ENCODE data around the gene NOM1.
"Not testable (repeated sequence)": the region's sequence is repeated elsewhere in the genome, so short reads cannot be mapped to it uniquely, and the experiment has no call there.

NOM1 gene

GRCh38 chr7:156941393-156942182 is 7.9 kb upstream of the NOM1 start:
- no peak for DNase-seq

- DNase-seq, result no peak
Measured at GRCh38 chr7:156942708-156943090, 6.8 kb upstream of the NOM1 start.

GRCh38 chr7:156943091-156944041 is 6.1 kb upstream of the NOM1 start:
- peak in 1 of 2 experiments; percentile 22 for DNase-seq

DNA sequence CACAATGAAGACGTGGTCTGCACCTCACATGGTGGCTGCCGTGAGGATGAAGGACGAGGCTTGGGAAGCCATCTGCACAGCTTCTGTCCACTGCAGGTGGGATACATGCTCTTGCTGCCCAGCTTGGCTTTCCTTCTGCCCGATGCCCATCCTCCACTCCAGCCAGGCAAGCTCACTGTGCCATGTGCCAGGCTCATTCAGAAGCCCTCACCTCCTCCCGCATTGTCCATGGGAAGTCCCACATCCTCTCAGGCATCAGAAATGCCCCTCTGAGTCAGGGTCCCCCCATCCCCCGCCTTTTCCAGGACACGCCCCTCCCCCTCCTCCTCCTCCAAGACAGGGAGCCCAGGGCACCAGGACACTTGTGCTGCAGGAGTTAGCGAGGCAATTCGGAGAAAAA is 4.6 kb upstream of the NOM1 start:
- no peak for DNase-seq

DNA sequence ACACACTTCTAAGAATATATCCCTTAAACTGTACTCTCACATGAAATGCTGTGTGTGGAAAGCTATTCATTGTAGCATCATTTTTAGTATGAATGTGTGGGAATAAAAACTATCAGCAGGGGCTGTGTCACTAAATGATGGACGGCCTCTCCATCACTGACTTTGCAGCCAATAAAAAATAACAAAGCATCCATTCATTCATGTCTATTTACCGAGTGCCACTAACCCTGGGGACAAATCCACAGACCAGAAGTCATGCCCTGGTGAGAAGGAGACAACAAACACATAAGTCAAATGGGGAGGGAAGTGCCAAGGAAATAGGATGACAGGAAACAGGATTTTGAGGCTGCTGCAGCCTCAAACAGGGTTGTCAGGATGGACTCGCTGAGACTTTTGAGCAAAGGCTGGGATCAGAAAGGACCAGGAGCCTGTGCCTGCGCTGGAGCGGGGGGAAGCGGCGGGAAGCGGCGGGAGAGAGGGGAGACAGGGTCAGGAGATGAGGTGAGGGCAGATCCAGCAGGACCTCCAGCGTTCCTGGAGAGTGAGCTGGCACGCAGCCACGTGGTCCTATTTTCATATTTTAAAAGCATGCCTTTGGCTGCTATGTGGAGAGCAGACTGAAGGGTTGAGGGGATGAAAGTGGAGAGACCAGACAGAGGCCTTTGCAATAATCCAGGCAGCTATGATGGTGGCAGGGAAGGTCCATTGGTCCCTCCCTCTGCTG is 2.2 kb upstream of the NOM1 start:
- peak; percentile 64 to 69 for DNase-seq

DNA sequence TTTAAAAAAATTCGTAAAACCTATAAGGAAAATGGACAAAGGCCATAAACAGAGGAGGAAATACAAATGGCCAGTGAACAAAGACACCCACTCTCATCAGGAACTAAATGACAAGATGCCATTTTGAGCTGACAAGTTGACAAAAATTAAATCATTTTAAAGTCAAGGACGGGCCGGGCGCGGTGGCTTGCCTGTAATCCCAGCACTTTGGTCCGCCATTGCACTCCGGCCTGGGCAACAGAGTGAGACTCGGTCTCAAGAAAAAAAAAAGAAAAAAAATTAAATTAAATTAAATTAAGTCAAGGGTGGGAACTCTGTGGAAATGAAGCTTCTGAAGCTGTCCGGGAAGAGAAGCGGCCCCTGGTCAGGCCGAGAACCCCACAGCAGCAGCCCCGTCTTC is 1.2 kb upstream of the NOM1 start:
- no peak for DNase-seq

GRCh38 chr7:156950381-156950858 is 908 bp downstream of the NOM1 start:
- DNase-seq, result no peak

DNA sequence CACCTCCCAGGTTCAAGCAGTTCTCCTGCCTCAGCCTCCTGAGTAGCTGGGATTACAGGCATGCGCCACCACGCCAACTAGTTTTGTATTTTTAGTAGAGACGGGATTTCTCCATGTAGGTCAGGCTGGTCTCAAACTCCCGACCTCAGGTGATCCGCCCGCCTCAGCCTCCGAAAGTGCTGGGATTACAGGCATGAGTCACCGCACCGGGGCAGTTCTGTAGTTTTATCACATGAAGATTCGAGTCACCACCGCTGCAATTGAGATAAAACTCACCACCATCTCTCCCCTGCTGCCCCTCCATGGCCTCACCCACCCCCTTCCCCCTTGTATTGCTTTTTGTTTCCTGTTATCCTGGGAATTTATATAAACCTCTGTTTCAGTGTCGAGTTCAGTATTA is 3.7 kb downstream of the NOM1 start:
- not testable (repeated sequence) for DNase-seq

DNA sequence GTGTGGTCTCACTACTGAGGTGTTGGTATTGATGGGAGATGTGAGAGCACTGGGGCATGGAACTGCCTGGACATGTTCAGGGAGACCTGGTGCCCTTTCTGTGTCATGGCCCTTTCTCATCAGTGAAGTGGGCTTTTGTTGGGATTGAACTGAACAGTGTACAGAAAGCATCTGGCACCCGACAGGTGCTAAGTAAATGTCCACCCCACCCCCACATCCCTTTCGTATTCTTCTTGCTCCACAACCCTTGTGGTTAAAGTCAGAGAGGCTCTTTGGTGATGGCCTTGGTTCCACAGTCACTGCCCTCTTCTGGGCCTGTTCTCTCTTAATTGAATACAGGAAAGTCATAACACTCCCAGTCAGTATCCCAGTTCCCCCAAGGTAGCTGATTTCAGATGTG is 5.4 kb downstream of the NOM1 start:
- no peak for DNase-seq

GRCh38 chr7:156956727-156957126 is 7.2 kb downstream of the NOM1 start:
- DNase-seq, result no peak

DNA sequence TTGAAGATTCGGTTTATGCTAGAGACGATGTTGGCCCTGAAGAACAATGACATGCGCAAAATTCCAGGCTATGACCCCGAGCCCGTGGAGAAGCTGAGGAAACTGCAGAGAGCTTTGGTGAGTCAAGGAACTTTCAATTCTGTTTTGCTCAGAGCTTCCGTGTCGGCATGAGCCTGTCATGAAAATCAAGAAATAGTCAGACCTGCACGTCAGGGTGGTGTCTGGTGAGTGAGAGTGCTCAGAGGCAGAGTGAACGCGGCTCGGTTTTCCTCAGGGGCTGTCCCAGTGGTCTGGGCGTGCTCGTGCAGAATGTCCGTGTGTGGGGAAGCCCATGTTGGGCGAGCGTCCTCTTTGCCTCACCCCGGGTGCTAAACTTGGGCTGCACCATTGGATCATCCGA is 12.6 kb downstream of the NOM1 start:
- no peak for DNase-seq

DNA sequence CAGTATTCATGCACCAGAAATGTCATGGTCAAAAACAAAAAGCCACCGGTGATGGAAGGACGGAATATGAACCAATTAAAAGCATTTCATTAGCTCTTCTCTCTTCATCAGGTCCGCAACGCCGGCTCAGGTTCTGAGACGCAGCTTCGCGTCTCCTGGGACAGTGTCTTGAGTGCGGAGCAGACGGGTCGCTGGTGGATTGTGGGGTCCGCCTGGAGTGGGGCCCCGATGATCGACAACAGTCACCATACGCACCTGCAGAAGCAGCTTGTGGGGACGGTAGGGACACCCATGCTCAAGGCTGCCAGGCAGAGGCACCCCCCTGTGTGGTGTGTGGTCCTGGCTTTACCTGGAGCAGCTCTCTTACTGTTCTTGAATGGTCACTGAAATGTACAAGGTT is 13.4 kb downstream of the NOM1 start:
- no peak for DNase-seq

GRCh38 chr7:156963472-156963871 is 14.0 kb downstream of the NOM1 start:
- no peak for DNase-seq

- DNase-seq, result no peak
Measured at GRCh38 chr7:156964971-156965370, 15.5 kb downstream of the NOM1 start.

DNA sequence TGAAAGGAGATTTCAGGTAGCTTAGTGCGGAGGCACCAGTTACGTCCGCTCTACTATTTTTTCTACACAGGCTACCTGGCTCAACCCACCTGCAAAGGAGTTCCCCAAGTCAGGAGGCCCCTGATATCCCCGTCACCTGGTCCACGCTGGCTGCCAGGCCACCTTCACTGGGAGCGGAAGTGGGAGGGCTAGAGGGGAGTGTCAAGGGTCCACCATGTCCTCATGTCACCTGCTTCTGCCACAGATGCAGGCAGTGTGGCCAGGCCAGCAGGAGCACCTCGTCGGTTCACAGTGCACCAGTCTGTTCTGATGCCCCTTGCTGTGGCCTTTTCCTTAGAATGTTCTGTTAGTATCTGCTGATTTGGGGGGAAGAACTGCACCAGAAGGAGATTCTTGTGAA is 16.9 kb downstream of the NOM1 start:
- no peak for DNase-seq

GRCh38 chr7:156968183-156968582 is 18.7 kb downstream of the NOM1 start:
- no peak for DNase-seq

GRCh38 chr7:156969972-156970420 is 20.5 kb downstream of the NOM1 start:
- peak; percentile 14 to 52 for DNase-seq

- no peak for DNase-seq
Measured at GRCh38 chr7:156975620-156976019, 26.1 kb downstream of the NOM1 start.

DNA sequence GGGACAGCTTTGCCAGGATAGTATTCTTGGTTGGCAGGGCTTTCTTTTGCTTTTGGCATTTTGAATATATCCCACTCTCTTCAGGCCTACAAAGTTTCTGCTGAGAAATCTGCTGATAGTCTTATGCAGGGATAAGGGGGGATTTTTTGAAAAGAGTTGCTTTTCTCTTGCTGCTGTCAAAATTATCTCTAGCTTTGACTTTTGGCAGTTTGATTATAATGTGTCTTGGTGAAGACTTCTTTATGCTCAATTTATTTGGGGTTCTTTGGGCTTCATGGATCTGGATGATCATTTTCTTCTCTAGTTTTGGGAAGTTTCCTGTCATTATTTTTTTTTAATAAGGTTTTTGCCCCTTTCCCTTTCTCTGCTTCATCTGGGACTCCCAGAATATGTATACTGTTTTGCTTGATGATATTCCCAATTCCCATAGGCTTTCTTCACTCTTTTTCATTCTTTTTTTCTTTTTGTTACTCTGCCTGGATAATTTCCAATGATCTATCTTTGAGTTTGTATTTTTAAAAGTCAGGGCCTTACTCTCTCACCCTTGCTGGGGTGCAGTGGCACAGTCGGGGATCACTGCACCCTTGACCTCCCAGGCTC is 29.6 kb downstream of the NOM1 start:
- no peak for DNase-seq

DNA sequence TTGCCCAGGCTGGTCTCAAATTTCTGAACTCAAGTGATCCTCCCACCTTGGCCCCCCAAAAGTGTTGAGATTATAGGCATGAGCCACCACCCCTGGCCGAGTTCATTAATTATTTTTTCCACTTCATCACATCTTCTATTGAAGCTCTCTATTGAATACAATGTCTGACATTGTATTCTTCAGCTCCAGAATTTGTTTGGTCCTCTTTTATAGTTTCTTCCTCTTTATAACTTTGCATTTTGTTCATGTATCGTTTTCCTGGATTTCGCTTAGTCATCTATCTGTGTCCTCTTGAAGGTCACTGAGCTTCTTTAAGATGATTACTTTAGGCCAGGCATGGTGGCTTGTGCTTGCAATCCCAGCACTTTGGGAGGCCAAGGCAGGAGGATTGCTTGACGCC is 30.2 kb downstream of the NOM1 start:
- DNase-seq, result no peak

DNA sequence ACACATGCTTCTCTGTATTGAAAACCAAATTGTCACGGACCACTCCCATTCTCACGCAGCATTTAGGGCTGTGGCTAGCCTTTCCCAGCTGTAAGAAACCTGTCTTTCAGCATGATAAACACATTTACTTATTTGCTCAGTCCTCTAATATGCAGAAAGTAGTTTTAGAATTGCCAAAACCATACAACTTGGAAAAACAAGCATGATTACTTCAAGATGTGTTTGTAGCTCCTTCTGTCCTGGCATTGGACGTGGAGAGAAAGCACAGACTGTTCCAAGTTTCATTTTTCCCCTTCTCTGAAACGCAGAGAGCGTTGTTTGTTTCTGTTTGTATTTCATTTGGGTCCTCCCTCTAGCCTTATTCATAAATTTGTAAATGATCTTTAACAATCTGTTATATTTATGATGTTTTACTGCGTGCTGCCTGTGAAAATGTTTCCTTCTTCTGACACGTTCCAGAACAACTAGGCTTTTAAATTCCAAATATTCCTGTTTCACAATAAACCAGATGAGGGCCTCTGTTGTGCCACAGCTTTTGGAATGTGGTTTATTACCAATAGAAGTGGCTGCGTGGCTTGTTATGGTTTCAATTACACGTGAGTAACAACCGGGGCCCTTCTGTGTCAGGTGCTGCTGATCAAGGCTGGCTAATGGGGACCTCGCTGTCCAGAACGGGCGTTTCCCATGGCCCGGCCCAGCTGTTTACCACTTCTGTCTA is 34.8 kb downstream of the NOM1 start:
- DNase-seq, result no peak
